GM23338 (cell line): ENCODE data around the gene ACY1. TPM values are rescaled to one million over a fixed set of nuclear protein-coding genes. Genes with fewer than 3 reads are reported as not detected.

ENCODE experiments used
- ATAC-seq: fragments of 200-7000 bp; cut with Tn5 transposase; 3 replicates; pipeline ENCODE4 v1.9.1; 2020
- DNase-seq: peaks from one replicate; pipeline ENCODE4 v3.0.0-alpha.2; 2015; ENCODE audit warnings: low spot score
- H2AFZ ChIP-seq: fragments of 200-600 bp; sonication (generic); 2 replicates; pipeline ENCODE4 v1.8.0; 2016; ENCODE audit warnings: antibody characterized with exemption, mild to moderate bottlenecking, moderate library complexity
- H3F3A ChIP-seq: fragments of 200-600 bp; sonication (generic); replicated peaks from 2 replicates; pipeline ENCODE4 v1.8.0; 2017; ENCODE audit warnings: antibody characterized with exemption, mixed run types, low read depth
- H3K27ac ChIP-seq: fragments of 200-600 bp; sonication (generic); 2 replicates; pipeline ENCODE4 v1.6.1; 2016; ENCODE audit warnings: low read depth
- H3K27me3 ChIP-seq: fragments of 200-600 bp; sonication (generic); 2 replicates; pipeline ENCODE4 v1.8.0; 2016; ENCODE audit warnings: mild to moderate bottlenecking, mixed run types, moderate library complexity; ENCODE audit not compliant: insufficient read depth
- H3K36me3 ChIP-seq: fragments of 200-600 bp; sonication (generic); 2 replicates; pipeline ENCODE4 v1.8.0; 2016; ENCODE audit warnings: mild to moderate bottlenecking; ENCODE audit not compliant: insufficient read depth
- H3K4me1 ChIP-seq: fragments of 200-600 bp; sonication (generic); 2 replicates; pipeline ENCODE4 v1.8.0; 2016; ENCODE audit warnings: mild to moderate bottlenecking, moderate library complexity; ENCODE audit not compliant: insufficient read depth
- H3K4me2 ChIP-seq: fragments of 200-600 bp; sonication (generic); 2 replicates; pipeline ENCODE4 v1.7.1; 2017; ENCODE audit warnings: mixed run types
- H3K4me3 ChIP-seq: fragments of 200-600 bp; sonication (generic); 2 replicates; pipeline ENCODE4 v1.6.1; 2016; ENCODE audit warnings: mixed run types
- H3K79me2 ChIP-seq: fragments of 200-600 bp; sonication (generic); replicated peaks from 2 replicates; pipeline ENCODE4 v1.8.0; 2017; ENCODE audit warnings: mild to moderate bottlenecking; ENCODE audit not compliant: insufficient read depth
- H3K9me2 ChIP-seq: fragments of 200-600 bp; sonication (generic); 2 replicates; pipeline ENCODE4 v1.8.0; 2017; ENCODE audit not compliant: insufficient read depth
- H4K20me1 ChIP-seq: fragments of 200-600 bp; sonication (generic); replicated peaks from 2 replicates; pipeline ENCODE4 v1.8.0; 2017; ENCODE audit warnings: mild to moderate bottlenecking; ENCODE audit not compliant: insufficient read depth
- H3K27ac Mint-ChIP-seq: 2 replicates; pipeline ENCODE4 v1.8.0; 2020; ENCODE audit warnings: inconsistent platforms, mild to moderate bottlenecking, moderate library complexity, mixed read lengths
- H3K27me3 Mint-ChIP-seq: 3 replicates; pipeline ENCODE4 v1.8.0; 2022; ENCODE audit warnings: low read depth, mild to moderate bottlenecking, moderate library complexity, mixed read lengths, inconsistent platforms; ENCODE audit not compliant: insufficient read depth, poor library complexity
- H3K36me3 Mint-ChIP-seq: 3 replicates; pipeline ENCODE4 v1.8.0; 2021; ENCODE audit warnings: low read depth, mild to moderate bottlenecking, inconsistent platforms, moderate library complexity, mixed read lengths
- H3K4me1 Mint-ChIP-seq: 3 replicates; pipeline ENCODE4 v1.8.0; 2020; ENCODE audit warnings: mild to moderate bottlenecking, inconsistent platforms, mixed read lengths
- H3K4me3 Mint-ChIP-seq: 3 replicates; pipeline ENCODE4 v1.8.0; 2021; ENCODE audit warnings: moderate library complexity, mild to moderate bottlenecking, inconsistent platforms, mixed read lengths
- H3K9me3 Mint-ChIP-seq: 3 replicates; pipeline ENCODE4 v1.8.0; 2020; ENCODE audit warnings: moderate library complexity, mild to moderate bottlenecking, inconsistent platforms, mixed read lengths
- CREB1 ChIP-seq: fragments of 250-450 bp; sonication (Bioruptor Pico); IDR thresholded peaks from 2 replicates; pipeline ENCODE4 v1.5.0; 2020; ENCODE audit warnings: low read depth, mild to moderate bottlenecking, moderate library complexity
- CTCF ChIP-seq, 2 experiments: fragments of 200-600 bp in 1 of 2; sonication (generic) in 1 of 2; conservative IDR thresholded peaks; 2 replicates each; pipeline versions ENCODE4 v1.5.1 to v1.6.1; 2016 to 2017; ENCODE audit warnings: antibody characterized with exemption in 2 of 2, low read depth in 2 of 2, mild to moderate bottlenecking in 2 of 2, moderate library complexity in 1 of 2
- ETS1 ChIP-seq: IDR thresholded peaks from 2 replicates; pipeline ENCODE4 v1.6.1; 2016; ENCODE audit warnings: antibody characterized with exemption
- EZH2 ChIP-seq: fragments of 200-600 bp; sonication (generic); IDR thresholded peaks from one replicate; pipeline ENCODE4 v1.8.0; 2017; ENCODE audit warnings: antibody characterized with exemption, mild to moderate bottlenecking, low read depth; ENCODE audit not compliant: unreplicated experiment
- EZH2phosphoT487 ChIP-seq: fragments of 200-600 bp; sonication (generic); IDR thresholded peaks from one replicate; pipeline ENCODE4 v1.8.1; 2018; ENCODE audit warnings: antibody characterized with exemption; ENCODE audit not compliant: unreplicated experiment
- NANOG ChIP-seq: IDR thresholded peaks from 2 replicates; pipeline ENCODE4 v1.6.1; 2016; ENCODE audit warnings: antibody characterized with exemption, borderline replicate concordance
- POLR2AphosphoS5 ChIP-seq: IDR thresholded peaks from 2 replicates; pipeline ENCODE4 v1.6.1; 2016; ENCODE audit warnings: antibody characterized with exemption, low read depth
- REST ChIP-seq: IDR thresholded peaks from one replicate; pipeline ENCODE4 v1.6.1; 2018; ENCODE audit warnings: antibody characterized with exemption; ENCODE audit not compliant: unreplicated experiment
- STAT1 ChIP-seq: IDR thresholded peaks from one replicate; pipeline ENCODE4 v1.6.1; 2016; ENCODE audit warnings: antibody characterized with exemption; ENCODE audit not compliant: unreplicated experiment
- ZNF114 ChIP-seq: fragments of 250-450 bp; sonication (Bioruptor Pico); IDR thresholded peaks from 2 replicates; pipeline ENCODE4 v1.5.0; 2020; ENCODE audit warnings: mild to moderate bottlenecking, moderate library complexity
- polyA plus RNA-seq: library from polyadenylated mRNA; unstranded; fragments of >200 nt; fragmentation: Nextera tagmentation; extraction: Ambion mirVana; gene quantifications from 2 replicates; pipeline ENCODE4 v1.2.1, GENCODE V29; 2016
- total RNA-seq: library from RNA; depleted of rRNA; stranded (reverse); fragments of >200 nt; shearing (Covaris generic); gene quantifications from 2 replicates; pipeline ENCODE4 v1.2.3, GENCODE V29; 2014

ACY1 gene
- total and polyA plus RNA-seq, 2 experiments from 2014 or later = 38.4 to 62.8 TPM

DNA sequence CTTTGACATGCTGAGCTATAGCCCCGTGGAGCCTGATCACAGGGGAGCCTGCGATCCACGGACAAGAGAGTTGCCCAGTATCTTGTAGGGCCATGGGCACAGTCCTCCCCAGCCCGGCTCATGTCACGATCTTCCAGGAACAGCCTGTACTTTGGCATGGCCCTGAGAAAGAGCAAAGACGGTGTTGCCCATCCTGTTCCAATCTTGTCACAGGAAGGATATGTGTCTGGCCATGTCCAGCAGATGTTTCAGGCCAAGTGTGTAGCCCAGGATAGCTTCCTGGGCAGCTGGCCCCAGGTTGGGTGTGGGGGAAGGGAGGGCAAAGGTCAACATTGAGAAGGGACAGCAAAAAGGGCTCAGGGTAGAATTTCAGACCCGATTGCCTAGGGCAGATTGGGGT is 29.4 kb downstream of the ACY1 start (continued):
- TF ChIP-seq ETS1 (no peak), CTCF (conservative IDR thresholded peaks at IDR 0.05; ENCODE audit: low read depth in 2 of 2) (no peak), EZH2phosphoT487 (no peak), CREB1 (CRISPR knock-in tag) (no peak), NANOG (no peak), STAT1 (no peak)

- 0 out of 2 replicates have a peak overlapping the region, but pooled peaks have one; percentile 54 for H3K27ac Mint-ChIP-seq
- no peaks in the 10 kb centered on the region; the same call in 2 of the 3 replicates for H3K36me3 Mint-ChIP-seq
- TF ChIP-seq ETS1 = no peak
- no peak for TF ChIP-seq EZH2
- no peak for TF ChIP-seq ZNF114 (CRISPR knock-in tag)
- TF ChIP-seq CTCF (conservative IDR thresholded peaks at IDR 0.05; ENCODE audit: low read depth in 2 of 2) = no peak; a peak in 1 of 4 replicates
- TF ChIP-seq POLR2AphosphoS5 = no peak
- no peak for TF ChIP-seq REST
Measured at GRCh38 chr3:52013802-52014598, 30.7 kb downstream of the ACY1 start.

More at GRCh38 chr3:52013802-52014598, 30.7 kb downstream of the ACY1 start:
- Histone ChIP-seq H3K9me2 (peaks cover 6% of the 10 kb centered on the region; the same call in 1 of the 2 replicates), H3K27ac (no peak overlapping the region), H2AFZ (peak overlapping the region; percentile 80; the same call in 1 of the 2 replicates), H4K20me1 (no peaks in the 10 kb centered on the region), H3K4me1 (no peaks in the 10 kb centered on the region), H3K4me3 (no peak overlapping the region), H3K36me3 (no peaks in the 10 kb centered on the region), H3K4me2 (no peak overlapping the region), H3F3A (no peaks in the 10 kb centered on the region), H3K79me2 (no peaks in the 10 kb centered on the region), H3K27me3 (no peaks in the 10 kb centered on the region)
- Mint-ChIP-seq H3K27me3 (peaks cover 21% of the 10 kb centered on the region), H3K4me1 (peaks cover 7% of the 10 kb centered on the region; the same call in 2 of the 3 replicates), H3K4me3 (no peak overlapping the region), H3K9me3 (no peaks in the 10 kb centered on the region)
- DNase-seq (no peak), ATAC-seq (peak; percentile 48)
